ENCODE data around the gene TPGS1.

TPGS1 gene

GRCh38 chr19:467554-467953 is 39.7 kb upstream of the TPGS1 start:
- Histone ChIP-seq H3K9me3 (no peaks in the 10 kb centered on the region), H3K4me1 (ENCODE audit: control insufficient read depth in 1 of 2, insufficient read depth in 1 of 2, low read depth in 1 of 2, low read length in 1 of 2) (no peaks in the 10 kb centered on the region), H3K4me3 (ENCODE audit: low read depth in 1 of 2, low read length in 1 of 2) (no peak overlapping the region), H3K27ac (no peak overlapping the region), H3K36me3 (no peaks in the 10 kb centered on the region), H3K27me3 (peaks cover 21% of the 10 kb centered on the region)
- no peak for TF ChIP-seq CTCF (IDR thresholded peaks at IDR 0.05)

- H3K9me3 ChIP-seq, result no peaks in the 10 kb centered on the region
- no peak for TF ChIP-seq CTCF (IDR thresholded peaks at IDR 0.05)
- no peak overlapping the region for H3K4me3 ChIP-seq (ENCODE audit: low read depth in 1 of 2, low read length in 1 of 2)
- H3K27me3 ChIP-seq, result peaks cover 10% of the 10 kb centered on the region
- H3K4me1 ChIP-seq (ENCODE audit: control insufficient read depth in 1 of 2, insufficient read depth in 1 of 2, low read depth in 1 of 2, low read length in 1 of 2), result no peaks in the 10 kb centered on the region
- no peak overlapping the region for H3K27ac ChIP-seq
- no peaks in the 10 kb centered on the region for H3K36me3 ChIP-seq
These were observed 38.6 kb upstream of the TPGS1 start for GRCh38 chr19:468587-469256.

- Histone ChIP-seq H3K36me3 (no peaks in the 10 kb centered on the region), H3K4me1 (ENCODE audit: control insufficient read depth in 1 of 2, insufficient read depth in 1 of 2, low read depth in 1 of 2, low read length in 1 of 2) (no peaks in the 10 kb centered on the region), H3K27ac (no peak overlapping the region), H3K27me3 (peaks cover 8% of the 10 kb centered on the region), H3K9me3 (no peaks in the 10 kb centered on the region), H3K4me3 (ENCODE audit: low read depth in 1 of 2, low read length in 1 of 2) (no peak overlapping the region)
- no peak for TF ChIP-seq CTCF (IDR thresholded peaks at IDR 0.05)
These were observed 37.5 kb upstream of the TPGS1 start for GRCh38 chr19:469833-470232.

GRCh38 chr19:470701-471100 is 36.6 kb upstream of the TPGS1 start:
- no peak for TF ChIP-seq CTCF (IDR thresholded peaks at IDR 0.05)
- H3K4me1 ChIP-seq (ENCODE audit: control insufficient read depth in 1 of 2, insufficient read depth in 1 of 2, low read depth in 1 of 2, low read length in 1 of 2), result no peaks in the 10 kb centered on the region

GRCh38 chr19:472005-472858 is 35.1 kb upstream of the TPGS1 start:
- no peak for TF ChIP-seq CTCF (IDR thresholded peaks at IDR 0.05)
- H3K27me3 ChIP-seq, result peaks cover 27% of the 10 kb centered on the region
- no peaks in the 10 kb centered on the region for H3K4me1 ChIP-seq (ENCODE audit: control insufficient read depth in 1 of 2, insufficient read depth in 1 of 2, low read depth in 1 of 2, low read length in 1 of 2)
- H3K27ac ChIP-seq, result no peak overlapping the region
- H3K36me3 ChIP-seq, result no peaks in the 10 kb centered on the region
- no peak overlapping the region for H3K4me3 ChIP-seq (ENCODE audit: low read depth in 1 of 2, low read length in 1 of 2)
- H3K9me3 ChIP-seq, result no peaks in the 10 kb centered on the region

More at GRCh38 chr19:470701-471100, 36.6 kb upstream of the TPGS1 start:
- no peaks in the 10 kb centered on the region for H3K9me3 ChIP-seq
- peaks cover 15% of the 10 kb centered on the region for H3K27me3 ChIP-seq
- H3K4me3 ChIP-seq (ENCODE audit: low read depth in 1 of 2, low read length in 1 of 2), result no peak overlapping the region
- H3K36me3 ChIP-seq, result no peaks in the 10 kb centered on the region
- no peak overlapping the region for H3K27ac ChIP-seq

Measured in neutrophil (primary cell).